Testis (tissue), 3 donors: Measurements from ENCODE around the gene TTC19. TPM values are rescaled to one million over a fixed set of nuclear protein-coding genes. Genes with fewer than 3 reads are reported as not detected.

ENCODE experiments used
- DNase-seq: peaks from one replicate; pipeline ENCODE4 v3.0.0-alpha.2; 2019
- H3K27ac ChIP-seq, 2 donors: fragments of 200-600 bp; sonication (generic); one replicate each; pipeline ENCODE4 v1.5.1; 2019
- H3K27me3 ChIP-seq: fragments of 200-600 bp; sonication (generic); one replicate; pipeline ENCODE4 v1.5.1; 2019
- H3K36me3 ChIP-seq: fragments of 200-600 bp; sonication (generic); one replicate; pipeline ENCODE4 v1.5.1; 2017; ENCODE audit warnings: low read depth; ENCODE audit errors: missing control alignments
- H3K4me1 ChIP-seq: fragments of 200-600 bp; sonication (generic); one replicate; pipeline ENCODE4 v1.5.1; 2019
- H3K4me3 ChIP-seq, 2 donors: fragments of 200-600 bp; sonication (generic); one replicate each; pipeline ENCODE4 v1.5.1; 2017 to 2019
- H3K9me3 ChIP-seq: fragments of 200-600 bp; sonication (generic); one replicate; pipeline ENCODE4 v1.5.1; 2017
- POLR2A ChIP-seq: fragments of 450-650 bp; IDR thresholded peaks from one replicate; pipeline ENCODE4 v1.6.1; 2017; ENCODE audit warnings: antibody characterized with exemption, mild to moderate bottlenecking, moderate library complexity
- WGBS, 2 donors: methylation state at CpG; one replicate each; pipeline ENCODE4 v1.1.5; 2018; 5-methylcytosine and 5-hydroxymethylcytosine counted together
- intact Hi-C: fragments of 100-400 bp; cut with DNase I; formaldehyde crosslinking; loops from one replicate; pipeline ENCODE4 v1.15.1; 2023; ENCODE audit warnings: low total_unique reads
- polyA plus RNA-seq: library from polyadenylated mRNA; stranded (reverse); fragments of 350-450 nt; fragmentation: Illumina TruSeq; extraction: RNeasy Lipid Tissue Mini Kit (QIAGEN cat#74804); gene quantifications from one replicate; pipeline ENCODE4 v1.2.3, GENCODE V29; 2014; ENCODE audit warnings: low read depth, low replicate concordance; ENCODE audit not compliant: insufficient read depth
- total RNA-seq, 2 donors: library from RNA; depleted of rRNA; stranded (reverse); fragments of >200 nt; gene quantifications; one replicate each; pipeline ENCODE4 v1.2.3, GENCODE V29; 2016
- TF ChIP-seq, protein P1 (sequence below), 3 experiments: fragments of 450-650 bp in 2 of 3; fragments of 200-600 bp in 1 of 3; sonication (generic) in 1 of 3; IDR thresholded peaks; one replicate each; pipeline ENCODE4 v1.5.1; 2016 to 2019; ENCODE audit warnings: antibody characterized with exemption in 3 of 3, mild to moderate bottlenecking in 2 of 3, moderate library complexity in 1 of 3

The TTC19 gene
- total and polyA plus RNA-seq, 3 donors from 2014 or later, result 17.8 to 91.2 (median 74.1) TPM

DNA sequence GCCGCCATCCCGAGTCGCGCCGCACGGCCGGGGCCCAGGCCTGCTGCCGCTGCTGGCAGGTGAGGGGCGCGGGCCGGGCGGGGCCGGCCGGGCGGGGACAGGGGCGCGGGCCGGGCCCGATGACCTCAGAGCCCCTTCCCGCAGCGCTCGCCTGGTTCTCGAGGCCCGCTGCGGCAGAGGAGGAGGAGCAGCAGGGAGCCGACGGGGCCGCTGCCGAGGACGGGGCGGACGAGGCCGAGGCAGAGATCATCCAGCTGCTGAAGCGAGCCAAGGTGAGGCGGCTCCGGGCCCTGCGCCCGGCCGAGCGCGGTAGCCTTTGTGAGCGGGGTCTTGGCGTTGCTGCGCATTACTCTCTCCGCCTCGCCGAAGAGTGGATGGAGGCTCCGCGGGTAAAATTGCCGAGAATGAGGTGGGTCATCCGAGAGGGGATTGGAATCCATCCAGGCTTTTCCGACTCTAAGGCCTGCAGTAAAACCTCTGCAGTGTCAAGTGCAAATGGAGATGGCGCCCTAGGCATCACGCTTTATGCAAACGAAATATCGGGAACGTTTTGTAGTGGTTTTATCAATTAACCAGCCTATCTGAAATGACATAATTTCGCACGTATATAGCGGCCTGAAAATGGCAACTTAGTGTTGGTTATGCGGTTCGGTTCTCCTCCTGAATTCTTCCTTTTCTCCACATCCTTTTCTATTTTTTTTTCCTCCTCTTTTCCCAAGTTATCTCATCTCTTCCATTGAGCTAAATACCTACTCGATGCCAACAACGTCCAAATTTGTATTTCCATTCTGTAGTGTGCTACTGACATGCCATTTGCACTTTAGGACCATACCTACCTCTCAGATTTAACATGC, 577 bp downstream of the TTC19 start:
- H3K36me3 ChIP-seq, result no peaks in the 10 kb centered on the region
- TF ChIP-seq, protein P1, sequence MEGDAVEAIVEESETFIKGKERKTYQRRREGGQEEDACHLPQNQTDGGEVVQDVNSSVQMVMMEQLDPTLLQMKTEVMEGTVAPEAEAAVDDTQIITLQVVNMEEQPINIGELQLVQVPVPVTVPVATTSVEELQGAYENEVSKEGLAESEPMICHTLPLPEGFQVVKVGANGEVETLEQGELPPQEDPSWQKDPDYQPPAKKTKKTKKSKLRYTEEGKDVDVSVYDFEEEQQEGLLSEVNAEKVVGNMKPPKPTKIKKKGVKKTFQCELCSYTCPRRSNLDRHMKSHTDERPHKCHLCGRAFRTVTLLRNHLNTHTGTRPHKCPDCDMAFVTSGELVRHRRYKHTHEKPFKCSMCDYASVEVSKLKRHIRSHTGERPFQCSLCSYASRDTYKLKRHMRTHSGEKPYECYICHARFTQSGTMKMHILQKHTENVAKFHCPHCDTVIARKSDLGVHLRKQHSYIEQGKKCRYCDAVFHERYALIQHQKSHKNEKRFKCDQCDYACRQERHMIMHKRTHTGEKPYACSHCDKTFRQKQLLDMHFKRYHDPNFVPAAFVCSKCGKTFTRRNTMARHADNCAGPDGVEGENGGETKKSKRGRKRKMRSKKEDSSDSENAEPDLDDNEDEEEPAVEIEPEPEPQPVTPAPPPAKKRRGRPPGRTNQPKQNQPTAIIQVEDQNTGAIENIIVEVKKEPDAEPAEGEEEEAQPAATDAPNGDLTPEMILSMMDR (IDR thresholded peaks at IDR 0.05), result no peak
- no peak for TF ChIP-seq POLR2A
- H3K27me3 ChIP-seq, result no peaks in the 10 kb centered on the region
- peak; percentile 37 for DNase-seq
- no peaks in the 10 kb centered on the region for H3K9me3 ChIP-seq
- peaks cover 6% of the 10 kb centered on the region for H3K4me1 ChIP-seq
- WGBS, 2 donors, result 1 to 3% methylated on average over 26 to 55 of the region's 64 CpGs
- intact Hi-C loops, result no loop called here
- H3K4me3 ChIP-seq, result peak overlapping the region; percentile 72 to 85
- H3K27ac ChIP-seq, result peak overlapping the region; percentile 86 to 96

DNA sequence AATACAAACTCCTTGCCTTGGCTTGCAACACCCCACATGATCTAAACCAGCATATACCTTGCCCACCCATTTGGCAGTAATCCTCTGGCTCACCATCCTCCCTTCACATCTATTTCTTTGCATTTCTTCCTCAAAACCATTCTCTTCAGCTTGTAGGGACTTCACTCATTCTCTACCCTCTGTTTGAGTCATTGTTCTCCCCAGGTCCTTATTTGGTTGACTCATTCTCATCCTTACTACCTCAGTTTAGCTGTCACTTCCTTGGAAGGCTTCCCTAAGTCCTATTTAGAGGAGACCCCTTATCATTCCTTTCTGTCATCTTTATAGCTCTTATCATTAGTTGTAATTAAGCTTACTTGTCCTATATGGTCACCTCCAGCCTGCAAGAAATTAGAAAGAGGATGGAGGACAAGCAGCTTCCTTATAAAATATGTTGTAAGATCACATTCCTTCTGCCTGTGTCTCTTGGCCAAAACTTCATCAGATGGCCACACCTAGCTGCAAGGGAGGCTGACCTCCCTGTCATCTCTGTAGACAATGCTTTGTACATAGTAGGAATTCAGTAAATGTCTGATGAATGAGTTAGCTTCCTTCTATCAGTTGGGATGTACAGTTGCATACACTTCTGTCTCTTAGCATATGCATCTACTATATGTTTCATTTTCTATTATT, 1.7 kb downstream of the TTC19 start:
- Histone ChIP-seq H3K27ac (no peak overlapping the region), H3K4me1 (peaks cover 6% of the 10 kb centered on the region), H3K36me3 (no peaks in the 10 kb centered on the region), H3K9me3 (no peaks in the 10 kb centered on the region), H3K27me3 (no peaks in the 10 kb centered on the region), H3K4me3 (no peak overlapping the region)
- no peak for DNase-seq
- intact Hi-C loops, result no loop called here
- TF ChIP-seq POLR2A, result no peak

DNA sequence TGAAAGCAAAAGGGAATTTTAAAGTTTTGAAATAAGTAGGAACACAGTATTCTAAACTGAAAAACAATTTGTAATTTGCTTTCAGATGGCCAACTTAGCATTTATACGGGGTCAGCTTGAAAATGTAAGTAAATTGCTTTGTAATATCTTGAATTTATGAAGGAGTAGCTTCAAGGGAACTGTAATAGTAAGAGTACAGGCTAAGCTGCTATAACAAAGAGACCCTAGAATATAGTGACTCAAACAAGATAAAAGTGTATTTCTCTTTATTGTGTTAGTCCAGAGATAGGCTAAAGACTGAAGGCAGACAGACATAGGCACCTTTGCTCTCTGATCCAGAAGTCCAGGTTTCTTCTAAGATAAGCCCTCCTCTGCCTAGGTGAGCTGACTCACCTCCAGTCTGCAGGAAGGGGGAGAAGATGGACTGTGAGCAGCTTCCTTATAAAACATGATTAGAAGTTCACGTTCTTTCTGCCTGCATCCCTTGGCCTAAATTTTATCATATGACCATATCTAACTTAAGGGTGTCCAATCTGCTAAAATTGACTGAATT, 3.2 kb downstream of the TTC19 start:
- no peak for DNase-seq
- no peak for TF ChIP-seq POLR2A
- TF ChIP-seq, protein P1 (IDR thresholded peaks at IDR 0.05), result no peak
- Histone ChIP-seq H3K36me3 (no peaks in the 10 kb centered on the region), H3K4me1 (peaks cover 6% of the 10 kb centered on the region), H3K27me3 (no peaks in the 10 kb centered on the region), H3K9me3 (no peaks in the 10 kb centered on the region), H3K4me3 (no peak overlapping the region), H3K27ac (no peak overlapping the region)
- intact Hi-C loops, result no loop called here
- 89 to 94% methylated on average over 2 of the region's 2 CpGs for WGBS, 2 donors

DNA sequence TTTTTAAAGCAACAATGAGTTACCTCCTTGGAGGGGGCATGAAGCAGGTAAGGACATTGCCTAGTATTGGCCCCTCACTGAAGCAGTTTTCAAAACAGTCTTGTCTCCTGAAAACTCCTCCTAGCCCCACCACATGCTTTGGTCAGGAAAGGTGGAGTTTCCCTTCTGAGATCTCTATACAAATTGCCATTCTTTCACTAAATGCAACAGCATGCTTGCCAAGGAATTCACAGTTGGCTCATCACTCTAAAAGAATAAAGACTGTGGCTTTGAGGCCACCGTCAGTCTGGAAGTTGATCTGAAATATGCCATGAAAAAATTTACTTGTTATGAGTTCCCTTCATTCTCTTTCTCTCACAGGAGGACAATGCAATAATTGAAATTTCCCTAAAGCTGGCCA, 4.2 kb downstream of the TTC19 start:
- H3K9me3 ChIP-seq, result no peaks in the 10 kb centered on the region
- no peak for DNase-seq
- H3K27ac ChIP-seq, result no peak overlapping the region
- H3K27me3 ChIP-seq, result no peaks in the 10 kb centered on the region
- no peaks in the 10 kb centered on the region for H3K36me3 ChIP-seq
- 83 to 92% methylated on average over 1 of the region's 1 CpG for WGBS, 2 donors
- H3K4me1 ChIP-seq, result peaks cover 6% of the 10 kb centered on the region
- no peak overlapping the region for H3K4me3 ChIP-seq
- intact Hi-C loops, result no loop called here
- no peak for TF ChIP-seq POLR2A
- TF ChIP-seq, protein P1 (IDR thresholded peaks at IDR 0.05), result no peak

DNA sequence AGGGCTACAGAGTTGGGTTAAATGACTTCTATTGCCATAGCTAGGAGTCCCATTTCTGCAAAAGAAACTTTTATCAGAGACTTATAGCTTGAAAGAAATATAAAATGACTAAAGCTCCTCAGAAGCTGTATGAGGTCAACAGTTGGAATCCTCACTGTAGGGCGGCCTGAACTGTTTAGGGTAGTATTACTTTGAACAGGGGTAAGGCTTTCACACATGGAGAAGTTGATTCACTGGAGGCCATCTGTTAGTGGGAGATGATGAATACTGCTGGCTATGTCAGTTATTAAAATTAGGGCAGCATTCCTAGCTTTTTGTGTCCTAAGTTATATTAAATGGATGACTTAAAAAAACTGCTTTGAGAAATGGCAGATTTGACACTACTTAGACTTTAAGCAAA, 6.0 kb downstream of the TTC19 start:
- no peak for DNase-seq
- Histone ChIP-seq H3K27me3 (no peaks in the 10 kb centered on the region), H3K36me3 (no peaks in the 10 kb centered on the region), H3K27ac (no peak overlapping the region), H3K4me1 (peaks cover 4% of the 10 kb centered on the region), H3K9me3 (no peaks in the 10 kb centered on the region), H3K4me3 (no peak overlapping the region)
- TF ChIP-seq, protein P1 (IDR thresholded peaks at IDR 0.05), result no peak
- no peak for TF ChIP-seq POLR2A
- WGBS, 2 donors, result 92 to 94% methylated on average over 1 of the region's 1 CpG
- intact Hi-C loops, result no loop called here
